Stimulated activated naive B cell treated with anti-CD40 and anti-IgM and Interleukin-4, amounts not matched to agents 10 μg/mL and 1 μg/mL and 100 μg/mL, for 72 hours (primary cell): ENCODE measurements around the gene CFH.
A peak's percentile ranks its signal among the peaks of the same experiment; 100 is the strongest.

ENCODE experiments used
- ATAC-seq, 2 donors: fragments of 150-1000 bp; cut with Tn5 transposase; replicated peaks; 2 replicates each; pipeline ENCODE4 v1.10.0; 2021; ENCODE audit warnings: moderate library complexity in 1 of 2
- DNase-seq: peaks from one replicate; pipeline ENCODE4 v3.0.0; 2021
- H3K27ac Mint-ChIP-seq: one replicate; pipeline ENCODE4 v1.8.0; 2022; ENCODE audit warnings: mild to moderate bottlenecking, mixed read lengths
- H3K27me3 Mint-ChIP-seq, 2 donors: one replicate each; pipeline ENCODE4 v1.8.0; 2022; ENCODE audit warnings: mixed read lengths in 2 of 2
- H3K36me3 Mint-ChIP-seq, 2 donors: one replicate each; pipeline ENCODE4 v1.8.0; 2022; ENCODE audit warnings: mixed read lengths in 2 of 2, mild to moderate bottlenecking in 1 of 2
- H3K4me1 Mint-ChIP-seq, 2 donors: one replicate each; pipeline ENCODE4 v1.8.0; 2022; ENCODE audit warnings: mixed read lengths in 2 of 2, mild to moderate bottlenecking in 1 of 2
- H3K4me3 Mint-ChIP-seq, 2 donors: one replicate each; pipeline ENCODE4 v1.8.0; 2022; ENCODE audit warnings: mild to moderate bottlenecking in 2 of 2, mixed read lengths in 2 of 2, moderate library complexity in 1 of 2
- H3K9me3 Mint-ChIP-seq, 2 donors: one replicate each; pipeline ENCODE4 v1.8.0; 2022; ENCODE audit warnings: mixed read lengths in 2 of 2, mild to moderate bottlenecking in 1 of 2

The CFH gene

DNA sequence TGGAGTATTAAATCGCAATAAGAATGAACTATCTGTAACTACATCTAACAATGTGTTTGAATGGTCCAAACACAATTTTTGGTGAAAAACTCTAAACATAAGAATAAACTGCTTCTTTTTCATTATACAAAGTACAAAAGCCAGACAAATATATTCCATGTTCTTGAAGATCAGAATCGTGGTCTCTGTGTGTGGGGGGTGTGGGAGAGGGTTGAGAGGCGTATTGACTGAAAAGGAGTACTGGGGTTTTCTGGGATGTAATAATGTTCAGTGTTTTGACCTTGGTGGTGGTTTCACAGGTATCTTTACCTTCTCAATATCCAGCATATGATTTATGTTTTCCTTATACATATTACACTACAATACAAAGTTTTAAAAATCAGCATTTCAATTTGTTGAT lies 764 bp upstream of the CFH start:
- ATAC-seq (no peak), DNase-seq (no peak)
- Mint-ChIP-seq H3K9me3 (no peaks in the 10 kb centered on the region), H3K36me3 (no peaks in the 10 kb centered on the region), H3K4me1 (no peaks in the 10 kb centered on the region), H3K27me3 (no peaks in the 10 kb centered on the region), H3K27ac (no peak overlapping the region), H3K4me3 (no peak overlapping the region)

DNA sequence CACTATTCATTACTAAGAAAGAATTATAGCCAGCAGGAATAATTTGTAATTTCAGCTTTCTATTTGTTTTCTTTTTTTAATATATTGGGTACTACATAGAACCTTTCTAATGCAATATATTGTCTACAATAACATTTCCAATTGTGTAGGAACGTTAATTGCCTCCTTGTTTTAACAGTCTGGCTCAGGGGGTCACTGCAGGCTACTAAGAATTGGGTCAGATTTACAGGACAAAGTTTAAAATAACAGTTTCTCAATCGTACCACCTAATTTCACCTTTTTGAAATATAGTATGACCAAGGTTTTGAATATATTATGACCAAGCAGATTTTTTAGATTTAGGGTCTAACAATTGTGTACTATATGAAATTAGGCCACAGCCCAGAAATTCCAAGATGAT lies 2.4 kb downstream of the CFH start:
- Mint-ChIP-seq H3K9me3 (no peaks in the 10 kb centered on the region), H3K36me3 (no peaks in the 10 kb centered on the region), H3K27ac (no peak overlapping the region), H3K27me3 (no peaks in the 10 kb centered on the region), H3K4me1 (no peaks in the 10 kb centered on the region), H3K4me3 (no peak overlapping the region)
- ATAC-seq, result no peak
- DNase-seq, result no peak

DNA sequence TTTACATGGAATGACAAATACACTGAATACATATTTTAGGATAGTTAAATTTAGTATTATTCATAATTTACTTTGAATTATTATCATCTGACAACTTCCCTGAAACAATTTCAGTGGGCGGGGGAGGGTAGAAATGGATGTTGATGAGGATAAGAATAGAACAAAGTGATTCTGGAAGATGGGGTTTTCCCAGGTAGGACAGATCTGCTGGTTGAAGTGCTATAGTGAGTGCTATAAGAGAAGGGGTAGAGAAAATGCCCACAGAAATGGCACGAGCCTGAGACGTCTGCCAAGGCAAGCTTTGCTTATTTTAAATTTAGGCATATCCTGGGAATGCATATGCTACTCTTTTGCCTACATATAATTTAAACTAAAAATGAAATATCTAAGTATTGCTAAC lies 3.2 kb downstream of the CFH start:
- no peaks in the 10 kb centered on the region for H3K9me3 Mint-ChIP-seq

DNA sequence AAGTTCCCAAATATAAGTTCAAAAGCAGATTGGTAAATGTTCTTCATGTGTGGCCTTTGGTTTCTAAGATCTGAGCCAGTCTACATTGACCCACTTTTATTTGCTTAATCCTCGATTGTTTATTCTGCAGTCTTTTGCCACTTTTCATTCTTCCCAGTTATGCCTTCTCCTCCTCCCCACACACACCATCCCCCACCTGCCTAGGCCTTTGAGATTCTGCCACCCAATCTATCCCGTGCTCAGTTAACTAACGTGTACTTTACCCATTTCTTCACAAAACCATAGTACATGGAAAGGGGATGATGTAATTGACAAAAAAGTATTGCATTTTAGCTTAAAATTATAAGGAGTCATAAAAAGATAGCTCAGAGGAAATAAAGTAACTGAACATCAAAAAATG lies 3.7 kb downstream of the CFH start:
- no peaks in the 10 kb centered on the region for H3K27me3 Mint-ChIP-seq
- no peaks in the 10 kb centered on the region for H3K9me3 Mint-ChIP-seq
- H3K4me3 Mint-ChIP-seq, result no peak overlapping the region
- DNase-seq, result no peak
- no peak overlapping the region for H3K27ac Mint-ChIP-seq
- no peaks in the 10 kb centered on the region for H3K4me1 Mint-ChIP-seq
- H3K36me3 Mint-ChIP-seq, result no peaks in the 10 kb centered on the region
- no peak for ATAC-seq

More for the DNA sequence above, 3.2 kb downstream of the CFH start:
- no peak overlapping the region for H3K27ac Mint-ChIP-seq
- H3K4me3 Mint-ChIP-seq, result no peak overlapping the region
- no peaks in the 10 kb centered on the region for H3K27me3 Mint-ChIP-seq
- ATAC-seq (no peak), DNase-seq (no peak)
- no peaks in the 10 kb centered on the region for H3K36me3 Mint-ChIP-seq
- H3K4me1 Mint-ChIP-seq, result no peaks in the 10 kb centered on the region

DNA sequence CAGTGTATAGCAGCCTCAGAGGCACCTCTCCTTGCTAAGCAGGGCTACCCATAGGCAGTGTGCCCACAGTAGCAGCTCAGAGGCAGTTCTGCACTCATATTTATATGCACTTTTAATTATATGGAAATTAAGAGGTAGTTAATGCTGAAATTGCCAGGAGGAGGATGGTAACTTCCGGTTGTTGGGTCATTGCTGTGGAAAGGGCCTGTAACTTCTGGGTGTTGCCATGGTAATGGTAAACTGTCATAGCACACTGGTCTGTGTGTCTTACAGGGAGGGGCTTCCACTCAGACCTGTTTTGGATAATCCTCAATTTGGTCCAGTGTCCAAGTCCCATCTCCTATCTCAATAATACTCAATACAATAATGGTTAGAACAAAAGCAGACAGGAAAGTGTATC lies 7.6 kb downstream of the CFH start:
- Mint-ChIP-seq H3K9me3 (no peaks in the 10 kb centered on the region), H3K4me3 (no peak overlapping the region), H3K4me1 (no peaks in the 10 kb centered on the region), H3K36me3 (no peaks in the 10 kb centered on the region), H3K27ac (no peak overlapping the region), H3K27me3 (no peaks in the 10 kb centered on the region)
- DNase-seq (no peak), ATAC-seq (no peak)

DNA sequence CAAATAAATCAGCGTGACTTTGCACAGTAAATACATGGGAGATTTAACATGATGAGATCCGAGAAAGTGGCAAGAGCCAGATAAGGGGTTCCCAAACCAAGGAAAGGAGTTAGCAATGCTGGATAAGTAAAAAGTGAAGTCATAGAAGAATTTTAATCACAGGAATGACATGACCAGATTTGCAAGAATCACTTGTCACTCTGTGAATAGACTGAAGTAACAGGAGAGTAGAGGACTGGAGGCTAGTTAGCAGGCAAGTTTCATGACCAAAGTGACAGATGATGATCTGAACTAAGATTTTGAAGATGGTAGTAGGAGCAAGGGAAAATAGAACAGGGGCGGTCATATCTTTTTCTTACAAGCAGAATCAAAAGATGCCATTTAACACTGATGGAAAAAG lies 8.4 kb downstream of the CFH start:
- no peaks in the 10 kb centered on the region for H3K27me3 Mint-ChIP-seq
- H3K4me1 Mint-ChIP-seq, result no peaks in the 10 kb centered on the region
- H3K27ac Mint-ChIP-seq, result no peak overlapping the region

DNA sequence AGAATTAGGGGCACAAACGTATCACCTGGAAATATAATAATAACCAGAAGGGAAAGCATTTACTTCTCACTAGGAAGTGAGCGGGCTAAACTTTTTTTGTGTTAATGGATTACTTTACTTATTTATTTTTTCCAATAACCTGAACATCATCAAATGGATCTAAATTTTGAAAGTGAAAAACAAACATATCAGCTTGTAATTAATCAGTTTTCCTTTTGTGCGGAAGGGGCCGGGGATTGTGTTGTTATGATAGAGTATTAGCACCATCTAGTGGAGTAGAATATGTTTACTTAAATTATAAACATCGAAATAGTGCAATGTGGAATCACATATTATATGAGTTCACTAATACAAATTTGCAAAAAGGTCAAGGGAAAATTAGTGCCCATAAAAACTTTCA lies 9.0 kb downstream of the CFH start:
- peak; percentile 64 to 65 for ATAC-seq
- DNase-seq, result no peak
- Mint-ChIP-seq H3K4me1 (no peaks in the 10 kb centered on the region), H3K9me3 (no peaks in the 10 kb centered on the region), H3K4me3 (no peak overlapping the region), H3K27me3 (no peaks in the 10 kb centered on the region), H3K27ac (no peak overlapping the region), H3K36me3 (no peaks in the 10 kb centered on the region)

More for the DNA sequence above, 8.4 kb downstream of the CFH start:
- DNase-seq (no peak), ATAC-seq (no peak)
- H3K36me3 Mint-ChIP-seq, result no peaks in the 10 kb centered on the region
- no peak overlapping the region for H3K4me3 Mint-ChIP-seq
- H3K9me3 Mint-ChIP-seq, result no peaks in the 10 kb centered on the region

DNA sequence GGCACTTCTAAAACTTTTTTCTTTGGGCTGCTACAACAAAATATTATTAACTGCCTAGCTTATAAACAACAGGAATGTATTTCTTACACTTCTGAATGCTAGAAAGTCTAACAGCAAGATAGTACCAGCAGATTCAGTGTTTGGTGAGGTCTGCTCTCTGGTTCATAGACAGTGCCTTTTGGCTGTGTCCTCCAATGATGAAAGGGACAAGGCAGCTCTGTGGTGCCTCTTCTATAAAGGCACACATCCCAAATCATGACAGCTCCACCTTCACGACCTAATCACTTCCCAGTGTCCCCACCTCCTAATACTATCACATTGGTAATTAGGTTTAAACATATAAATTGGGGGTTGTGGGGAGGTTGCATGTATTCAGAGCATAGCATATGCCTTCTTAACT lies 9.5 kb downstream of the CFH start:
- DNase-seq, result no peak
- Mint-ChIP-seq H3K9me3 (no peaks in the 10 kb centered on the region), H3K36me3 (no peaks in the 10 kb centered on the region), H3K4me3 (no peak overlapping the region), H3K27ac (no peak overlapping the region), H3K27me3 (no peaks in the 10 kb centered on the region), H3K4me1 (no peaks in the 10 kb centered on the region)
- no peak for ATAC-seq

DNA sequence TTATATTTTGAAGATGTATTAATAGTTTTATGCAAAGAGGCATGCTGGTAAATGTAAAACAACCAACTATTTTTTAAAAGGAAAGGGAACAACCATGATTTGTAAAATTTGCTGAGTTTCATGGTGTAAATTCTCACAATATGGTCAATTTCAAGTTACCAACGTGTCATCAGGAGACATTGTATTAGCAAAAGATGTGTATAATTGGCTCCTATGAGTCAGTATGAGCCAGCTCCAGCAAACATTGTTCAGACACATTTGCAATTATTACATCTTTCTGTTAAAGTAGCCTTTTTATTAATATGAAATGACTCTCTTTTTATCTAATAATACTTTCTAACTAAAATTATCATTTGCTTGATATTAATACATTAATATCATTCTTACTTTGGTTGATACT lies 15.3 kb downstream of the CFH start:
- Mint-ChIP-seq H3K4me3 (no peak overlapping the region), H3K4me1 (no peaks in the 10 kb centered on the region), H3K9me3 (no peaks in the 10 kb centered on the region), H3K27ac (no peak overlapping the region), H3K27me3 (no peaks in the 10 kb centered on the region), H3K36me3 (no peaks in the 10 kb centered on the region)
- ATAC-seq (no peak), DNase-seq (no peak)

DNA sequence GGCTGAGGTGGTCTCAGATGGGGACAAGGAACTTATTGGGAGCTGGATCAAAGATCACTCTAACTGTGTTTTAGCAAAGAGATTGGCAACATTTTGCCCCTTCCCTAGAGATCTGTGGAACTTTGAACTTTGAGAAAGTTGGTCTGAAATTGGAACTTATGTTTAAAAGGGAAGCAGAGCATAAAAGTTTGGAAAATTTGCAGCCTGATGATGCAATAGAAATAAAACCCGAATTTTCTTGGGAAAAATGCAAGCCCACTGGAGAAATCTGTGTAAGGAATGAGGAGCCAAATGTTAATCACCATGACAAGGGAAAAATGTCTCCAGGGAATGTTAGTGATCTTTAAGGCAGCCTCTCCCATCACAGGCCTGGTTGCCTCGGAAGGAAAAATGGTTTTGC lies 17.2 kb downstream of the CFH start:
- ATAC-seq (no peak), DNase-seq (no peak)
- Mint-ChIP-seq H3K36me3 (no peaks in the 10 kb centered on the region), H3K4me3 (no peak overlapping the region), H3K9me3 (no peaks in the 10 kb centered on the region), H3K4me1 (no peaks in the 10 kb centered on the region), H3K27ac (no peak overlapping the region), H3K27me3 (no peaks in the 10 kb centered on the region)

DNA sequence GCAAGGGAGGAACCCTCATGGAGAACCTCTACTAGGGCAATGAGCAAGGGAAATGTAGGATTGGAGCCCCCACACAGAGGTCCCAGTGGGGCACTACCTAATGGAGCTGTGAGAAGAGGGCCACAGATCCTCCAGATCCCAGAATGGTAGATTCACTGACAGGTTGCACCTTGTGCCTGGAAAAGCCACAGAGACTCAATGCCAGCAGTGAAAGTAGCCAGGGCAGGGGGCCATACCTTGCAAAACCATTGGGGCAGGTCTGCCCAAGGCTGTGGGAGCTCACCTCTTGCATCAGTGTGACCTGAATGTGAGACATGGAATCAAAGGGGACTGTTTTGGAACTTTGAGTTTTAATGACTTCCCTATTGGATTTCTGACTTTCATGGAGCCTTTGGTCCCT lies 17.9 kb downstream of the CFH start:
- DNase-seq (no peak), ATAC-seq (no peak)
- no peaks in the 10 kb centered on the region for H3K36me3 Mint-ChIP-seq
- no peak overlapping the region for H3K27ac Mint-ChIP-seq
- H3K9me3 Mint-ChIP-seq, result no peaks in the 10 kb centered on the region
- H3K27me3 Mint-ChIP-seq, result no peaks in the 10 kb centered on the region
- H3K4me3 Mint-ChIP-seq, result no peak overlapping the region
- H3K4me1 Mint-ChIP-seq, result no peaks in the 10 kb centered on the region

DNA sequence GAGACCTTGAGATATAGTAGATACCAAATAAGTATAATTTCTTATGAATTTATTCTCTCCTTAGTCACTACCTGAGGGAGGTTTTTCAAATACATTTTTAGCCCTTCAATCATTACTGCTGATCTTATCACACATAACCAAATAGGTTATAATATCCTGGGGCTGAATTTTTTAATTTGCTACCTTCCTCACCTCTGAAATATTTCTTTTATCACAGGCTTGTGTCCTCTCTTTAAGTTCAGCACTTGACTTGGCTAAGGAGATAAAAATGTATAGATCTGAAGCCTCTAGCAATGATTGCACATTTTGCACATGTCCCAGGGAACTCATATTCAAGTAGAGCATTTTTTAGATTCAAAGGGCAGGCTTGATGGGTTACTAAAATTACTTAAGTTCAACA lies 23.1 kb downstream of the CFH start:
- DNase-seq, result no peak
- no peaks in the 10 kb centered on the region for H3K27me3 Mint-ChIP-seq
- no peak overlapping the region for H3K4me3 Mint-ChIP-seq
- no peaks in the 10 kb centered on the region for H3K36me3 Mint-ChIP-seq
- ATAC-seq, result no peak
- H3K9me3 Mint-ChIP-seq, result no peaks in the 10 kb centered on the region
- H3K4me1 Mint-ChIP-seq, result no peaks in the 10 kb centered on the region
- H3K27ac Mint-ChIP-seq, result no peak overlapping the region

DNA sequence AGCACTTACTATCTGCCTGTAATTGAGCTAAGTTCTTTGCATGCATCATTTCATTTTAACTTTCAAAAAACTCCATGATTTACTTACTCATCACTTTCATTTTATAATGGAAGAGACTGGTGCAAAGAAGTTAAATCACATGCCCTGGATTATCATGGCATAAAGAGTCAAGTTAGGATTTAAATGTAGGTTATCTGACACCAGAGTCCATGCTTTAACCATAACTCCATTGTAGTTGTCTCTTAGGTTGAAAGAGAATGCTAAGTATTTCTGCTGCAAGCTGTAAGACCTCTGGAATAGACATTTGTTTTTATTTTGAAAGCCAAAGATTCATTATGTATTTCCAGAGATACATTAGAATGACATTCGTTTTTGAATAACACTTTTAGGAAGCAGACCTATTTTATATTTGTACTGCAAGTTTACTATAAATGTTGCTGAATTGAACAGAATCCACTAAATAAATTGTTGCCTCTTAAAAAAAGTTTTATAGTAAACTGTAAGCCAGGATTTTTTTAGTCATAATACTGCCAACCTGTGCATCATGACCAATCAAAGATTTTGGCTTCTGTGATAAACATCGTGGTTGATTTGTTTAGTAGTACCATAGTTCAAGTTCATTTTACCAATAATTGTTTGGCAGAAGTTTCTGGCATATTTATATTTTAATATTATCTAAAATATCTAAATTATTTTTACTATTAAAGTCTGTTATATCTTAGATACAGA lies 26.1 kb downstream of the CFH start:
- Mint-ChIP-seq H3K27ac (no peak overlapping the region), H3K4me3 (no peak overlapping the region), H3K36me3 (no peaks in the 10 kb centered on the region), H3K4me1 (no peaks in the 10 kb centered on the region), H3K9me3 (no peaks in the 10 kb centered on the region), H3K27me3 (no peaks in the 10 kb centered on the region)
- ATAC-seq (no peak), DNase-seq (no peak)

DNA sequence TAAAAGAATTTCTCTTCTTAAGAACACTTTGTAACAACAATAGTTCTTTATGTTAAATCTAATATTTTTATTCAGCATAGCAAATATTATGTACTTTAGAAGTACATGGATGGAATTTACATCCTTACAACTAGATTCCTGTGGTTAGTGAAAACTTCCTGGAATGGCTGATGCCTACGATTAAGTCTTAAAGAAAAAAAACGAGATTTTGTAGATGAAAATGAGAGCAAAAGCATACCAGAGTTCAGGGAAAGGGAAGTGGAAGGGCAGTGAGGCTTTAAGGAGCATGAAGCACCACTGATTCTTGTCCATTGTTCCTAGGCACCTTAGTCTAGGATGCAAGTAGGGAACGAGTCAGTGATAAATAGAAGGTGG lies 26.7 kb downstream of the CFH start:
- Mint-ChIP-seq H3K4me3 (no peak overlapping the region), H3K4me1 (no peaks in the 10 kb centered on the region), H3K27me3 (no peaks in the 10 kb centered on the region), H3K9me3 (no peaks in the 10 kb centered on the region), H3K36me3 (no peaks in the 10 kb centered on the region), H3K27ac (no peak overlapping the region)
- no peak for ATAC-seq
- DNase-seq, result no peak

DNA sequence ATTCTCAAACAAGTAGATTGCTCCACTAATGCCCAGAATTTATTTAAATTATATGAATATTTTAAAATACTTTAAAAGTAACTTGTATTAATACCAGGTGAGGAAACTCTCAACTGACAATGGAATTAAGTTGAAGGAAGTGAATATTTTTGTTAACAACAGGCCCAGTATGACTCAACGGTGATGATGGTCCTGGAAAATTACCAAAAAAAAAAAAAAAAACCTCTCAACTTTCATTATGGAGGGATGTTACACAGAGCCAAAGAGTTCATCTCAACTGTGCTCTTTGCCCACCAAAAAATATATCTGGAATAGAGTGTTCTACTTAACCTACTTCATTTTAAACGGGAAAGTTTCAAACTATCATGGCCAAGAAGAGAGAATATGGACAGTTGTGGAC lies 28.3 kb downstream of the CFH start:
- Mint-ChIP-seq H3K4me1 (no peaks in the 10 kb centered on the region), H3K4me3 (no peak overlapping the region), H3K27me3 (no peaks in the 10 kb centered on the region), H3K27ac (no peak overlapping the region), H3K9me3 (no peaks in the 10 kb centered on the region), H3K36me3 (no peaks in the 10 kb centered on the region)
- no peak for ATAC-seq
- no peak for DNase-seq

DNA sequence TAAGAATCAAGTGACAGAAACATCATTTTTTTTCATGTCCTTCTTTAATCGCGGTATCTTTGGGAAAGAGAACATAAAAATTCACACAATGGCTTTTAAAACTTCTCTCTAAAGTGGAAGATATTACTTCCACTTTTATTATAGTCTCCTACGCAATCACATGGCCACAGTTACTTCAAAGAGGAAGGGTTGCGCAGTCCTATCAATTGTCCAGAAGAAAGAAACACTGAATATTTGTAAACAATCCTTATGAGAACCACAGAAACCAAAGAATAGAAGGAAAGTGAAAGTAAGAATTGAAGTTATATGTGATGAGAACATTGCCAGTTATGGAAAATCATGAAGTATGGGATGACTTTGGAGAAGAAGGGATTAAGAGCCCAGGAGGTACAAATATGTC lies 32.6 kb downstream of the CFH start:
- Mint-ChIP-seq H3K4me1 (no peaks in the 10 kb centered on the region), H3K36me3 (no peaks in the 10 kb centered on the region), H3K9me3 (no peaks in the 10 kb centered on the region), H3K4me3 (no peak overlapping the region), H3K27me3 (no peaks in the 10 kb centered on the region), H3K27ac (no peak overlapping the region)
- DNase-seq (no peak), ATAC-seq (no peak)
